Endothelial cell of umbilical vein (primary cell): Measurements from ENCODE around the gene PPM1G. TPM values are rescaled to one million over a fixed set of nuclear protein-coding genes. Genes with fewer than 3 reads are reported as not detected.

Experiments used
- BruUV-seq: library from RNA; stranded (reverse); fragments of 400-500 nt; replicated peaks from 2 replicates; lab custom pipeline; 2021; lab: Mats Ljungman, UMichigan
- CTCF ChIA-PET: fragments of 300-600, 350-600 bp; sonication (Branson Sonifier 250); formaldehyde crosslinking; loops from one replicate; lab custom pipeline; 2021; ENCODE audit warnings: antibody characterized with exemption, inconsistent platforms; lab: Charles Lee
- POLR2A ChIA-PET: fragments of 300-600, 350-600 bp; sonication (Branson Sonifier 250); formaldehyde crosslinking; loops from one replicate; lab custom pipeline; 2021; ENCODE audit warnings: antibody characterized with exemption, inconsistent platforms; lab: Charles Lee
- DNase-seq: peaks from one replicate; pipeline ENCODE4 v3.0.0-alpha.2; 2011; ENCODE audit warnings: low read depth, low spot score
- FAIRE-seq: peaks from 2 replicates; lab custom pipeline; 2011; peaks lifted over from hg19 to GRCh38; lab: Jason Lieb, UNC
- H2AFZ ChIP-seq: 2 replicates; pipeline ENCODE4 v1.6.0; 2012; ENCODE audit warnings: low read depth, low read length, control low read depth, inconsistent platforms
- H3K27ac ChIP-seq: 2 replicates; pipeline ENCODE4 v1.5.1; 2011; ENCODE audit warnings: low read depth, mild to moderate bottlenecking, control low read depth, low read length, moderate library complexity; ENCODE audit not compliant: insufficient read depth
- H3K27me3 ChIP-seq, 2 experiments: 2 replicates each; pipeline versions ENCODE4 v1.6.0 to v1.6.1; 2011; ENCODE audit warnings: low read length in 2 of 2, mixed read lengths in 1 of 2; ENCODE audit not compliant: control insufficient read depth in 2 of 2, insufficient read depth in 2 of 2
- H3K36me3 ChIP-seq, 2 experiments: 2 replicates in 1 of 2; 3 replicates in 1 of 2; pipeline ENCODE4 v1.5.1; 2011; ENCODE audit warnings: low read length in 2 of 2, mild to moderate bottlenecking in 1 of 2, moderate library complexity in 1 of 2; ENCODE audit not compliant: control insufficient read depth in 2 of 2, insufficient read depth in 2 of 2; ENCODE audit errors: extremely low read depth in 1 of 2
- H3K4me1 ChIP-seq: 3 replicates; pipeline ENCODE4 v1.5.1; 2011; ENCODE audit warnings: mild to moderate bottlenecking, low read length; ENCODE audit not compliant: control insufficient read depth, insufficient read depth; ENCODE audit errors: extremely low read depth
- H3K4me2 ChIP-seq: 2 replicates; pipeline ENCODE4 v1.6.1; 2011; ENCODE audit warnings: low read length, control low read depth, mixed read lengths; ENCODE audit not compliant: insufficient read depth
- H3K4me3 ChIP-seq, 3 experiments: fragments of 200-600 bp in 1 of 3; sonication (generic), shearing (Covaris generic) in 1 of 3; replicated peaks in 1 of 3; 2 replicates each; pipeline ENCODE4 v1.5.1; 2011 to 2016; ENCODE audit warnings: control low read depth in 3 of 3, low read length in 3 of 3, mild to moderate bottlenecking in 2 of 3, inconsistent platforms in 1 of 3, low read depth in 1 of 3, moderate library complexity in 1 of 3; ENCODE audit not compliant: insufficient read depth in 1 of 3
- H3K79me2 ChIP-seq: 2 replicates; pipeline ENCODE4 v1.6.0; 2012; ENCODE audit warnings: low read length, inconsistent platforms; ENCODE audit not compliant: control insufficient read depth, insufficient read depth
- H3K9ac ChIP-seq: replicated peaks from 2 replicates; pipeline ENCODE3; 2011; ENCODE audit warnings: low read length, control low read depth; ENCODE audit not compliant: insufficient read depth; ENCODE audit errors: extremely low read depth
- H3K9me1 ChIP-seq: replicated peaks from 3 replicates; pipeline ENCODE4 v1.6.0; 2011; ENCODE audit warnings: mild to moderate bottlenecking, low read length; ENCODE audit not compliant: control insufficient read depth, insufficient read depth; ENCODE audit errors: extremely low read depth
- H3K9me3 ChIP-seq: replicated peaks from 2 replicates; pipeline ENCODE4 v1.5.1; 2012; ENCODE audit warnings: low read length, inconsistent platforms; ENCODE audit not compliant: control insufficient read depth, insufficient read depth
- H4K20me1 ChIP-seq: replicated peaks from 2 replicates; pipeline ENCODE3; 2011; ENCODE audit warnings: mild to moderate bottlenecking, low read length; ENCODE audit not compliant: control insufficient read depth, insufficient read depth; ENCODE audit errors: extremely low read depth
- CTCF ChIP-seq, 2 donors: IDR thresholded peaks; 1 replicate in 1 of 2; 2 replicates in 1 of 2; pipeline ENCODE4 v1.5.1; 2011; ENCODE audit warnings: low read length in 2 of 2, mild to moderate bottlenecking in 2 of 2, moderate library complexity in 2 of 2, control low read depth in 1 of 2, inconsistent platforms in 1 of 2, low read depth in 1 of 2; ENCODE audit not compliant: insufficient read depth in 1 of 2; ENCODE audit errors: extremely low read depth in 1 of 2
- FOS ChIP-seq: IDR thresholded peaks from 2 replicates; pipeline ENCODE4 v1.6.1; 2011; ENCODE audit warnings: mild to moderate bottlenecking, low read length, moderate library complexity, borderline replicate concordance; ENCODE audit not compliant: insufficient read depth
- GATA2 ChIP-seq: IDR thresholded peaks from 2 replicates; pipeline ENCODE4 v1.7.0; 2011; ENCODE audit warnings: low read depth, mild to moderate bottlenecking, moderate library complexity, mixed read lengths, low read length; ENCODE audit not compliant: insufficient read length, insufficient read depth
- MAX ChIP-seq: IDR thresholded peaks from 2 replicates; pipeline ENCODE4 v1.6.1; 2011; ENCODE audit not compliant: insufficient read depth, insufficient read length
- MYC ChIP-seq: IDR thresholded peaks from one replicate; pipeline ENCODE4 v1.6.1; 2011; ENCODE audit warnings: mild to moderate bottlenecking, low read depth, low read length
- dilution Hi-C: fragments of 300-500 bp; cut with MboI; formaldehyde crosslinking; loops from one replicate; pipeline ENCODE4 v1.15.0; 2019; ENCODE audit warnings: low sequenced_read_pairs; ENCODE audit not compliant: extremely low pct_ligation_motif_present
- intact Hi-C: fragments of 100-400 bp; cut with micrococcal nuclease; formaldehyde crosslinking; loops from one replicate; pipeline ENCODE4 v1.10.0; 2022
- polyA plus RNA-seq, 4 experiments: library from polyadenylated mRNA; depleted of rRNA in 3 of 4; stranded (reverse) in 3 of 4; unstranded in 1 of 4; fragments of >200 nt; gene quantifications; 2 replicates each; pipeline versions ENCODE4 v1.2.1 to v1.2.3, GENCODE V29; 2011 to 2012; ENCODE audit warnings: missing spikeins in 1 of 4
- total RNA-seq: library from RNA; stranded (reverse); gene quantifications from 2 replicates; pipeline ENCODE4 v1.2.3, GENCODE V29; 2021

PPM1G gene
- total and polyA plus RNA-seq, 2 donors (not counting 3 experiments of a cell fraction or from before 2014, with no cell fraction given) = 48.1 to 135 TPM

- H3K27ac ChIP-seq = no peak overlapping the region
- H3K9me3 ChIP-seq = no peaks in the 10 kb centered on the region
- intact Hi-C loops (no loop called here), dilution Hi-C loops (no loop called here)
- no peak overlapping the region for H3K4me3 ChIP-seq
- POLR2A ChIA-PET = no interaction called here
- no peak overlapping the region for H3K9ac ChIP-seq
- H3K79me2 ChIP-seq = peaks cover 93% of the 10 kb centered on the region
- peaks cover 2% of the 10 kb centered on the region for H4K20me1 ChIP-seq
- no TSS peak for BruUV-seq
- no peaks in the 10 kb centered on the region for H3K27me3 ChIP-seq
- CTCF ChIA-PET = no interaction called here
- H2AFZ ChIP-seq = no peak overlapping the region
- DNase-seq (no peak), FAIRE-seq (no peak)
- peaks cover 2 to 4% of the 10 kb centered on the region in 2 experiments for H3K36me3 ChIP-seq
- no peaks in the 10 kb centered on the region for H3K4me1 ChIP-seq
- no peaks in the 10 kb centered on the region for H3K9me1 ChIP-seq
- no peak for TF ChIP-seq FOS
- TF ChIP-seq MAX = no peak
- no peak for TF ChIP-seq CTCF (IDR thresholded peaks at IDR 0.05; ENCODE audit: extremely low read depth in 1 of 2, insufficient read depth in 1 of 2, low read depth in 1 of 2, low read length in 2 of 2)
- TF ChIP-seq GATA2 = no peak
- TF ChIP-seq MYC = no peak
- no peak overlapping the region for H3K4me2 ChIP-seq
Measured at GRCh38 chr2:27393225-27393624, 16.2 kb downstream of the PPM1G start.
